ENCODE data around the gene HHIPL1.

The HHIPL1 gene

DNA sequence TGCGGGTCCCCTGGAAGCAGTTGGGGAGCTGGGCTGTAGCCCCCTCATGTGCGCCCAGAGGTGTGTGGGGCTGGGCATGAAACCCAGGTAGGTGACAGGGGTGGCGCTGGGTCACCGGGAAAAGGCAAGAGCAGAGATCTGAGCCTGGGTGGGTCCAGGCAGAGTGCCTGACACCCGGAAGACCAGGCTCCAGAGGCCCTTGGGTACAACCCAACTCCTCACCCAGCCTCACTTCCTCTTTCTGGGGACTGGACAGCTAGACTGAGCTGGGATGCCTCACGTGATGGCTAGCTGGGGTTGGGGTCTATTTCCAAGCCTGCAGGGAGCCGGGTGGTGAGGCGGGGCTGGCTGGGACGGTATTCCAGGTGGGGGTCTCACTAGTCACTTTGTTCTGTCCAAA, 22.9 kb downstream of the HHIPL1 start:
- H3K9ac ChIP-seq (ENCODE audit: low read length) = no peak overlapping the region; the same call in 1 of the 2 replicates
- no peaks in the 10 kb centered on the region for H3K9me3 ChIP-seq (ENCODE audit: insufficient read depth, low read length)
- H3K36me3 ChIP-seq (replicated peaks; ENCODE audit: low read depth, low read length) = no peaks in the 10 kb centered on the region
- peaks cover 4% of the 10 kb centered on the region; the same call in 1 of the 2 replicates for H3K27me3 ChIP-seq (ENCODE audit: low read depth, low read length)
- H3K27ac ChIP-seq (ENCODE audit: low read length) = no peak overlapping the region
- peaks cover 37% of the 10 kb centered on the region for H3K4me1 ChIP-seq (ENCODE audit: low read length)
- no peak overlapping the region; the same call in 1 of the 2 replicates for H3K4me2 ChIP-seq (ENCODE audit: low read length)
- H4K20me1 ChIP-seq (ENCODE audit: insufficient read depth, low read length) = no peaks in the 10 kb centered on the region
- H3K4me3 ChIP-seq (ENCODE audit: low read length) = no peak overlapping the region
- TF ChIP-seq, protein P1, sequence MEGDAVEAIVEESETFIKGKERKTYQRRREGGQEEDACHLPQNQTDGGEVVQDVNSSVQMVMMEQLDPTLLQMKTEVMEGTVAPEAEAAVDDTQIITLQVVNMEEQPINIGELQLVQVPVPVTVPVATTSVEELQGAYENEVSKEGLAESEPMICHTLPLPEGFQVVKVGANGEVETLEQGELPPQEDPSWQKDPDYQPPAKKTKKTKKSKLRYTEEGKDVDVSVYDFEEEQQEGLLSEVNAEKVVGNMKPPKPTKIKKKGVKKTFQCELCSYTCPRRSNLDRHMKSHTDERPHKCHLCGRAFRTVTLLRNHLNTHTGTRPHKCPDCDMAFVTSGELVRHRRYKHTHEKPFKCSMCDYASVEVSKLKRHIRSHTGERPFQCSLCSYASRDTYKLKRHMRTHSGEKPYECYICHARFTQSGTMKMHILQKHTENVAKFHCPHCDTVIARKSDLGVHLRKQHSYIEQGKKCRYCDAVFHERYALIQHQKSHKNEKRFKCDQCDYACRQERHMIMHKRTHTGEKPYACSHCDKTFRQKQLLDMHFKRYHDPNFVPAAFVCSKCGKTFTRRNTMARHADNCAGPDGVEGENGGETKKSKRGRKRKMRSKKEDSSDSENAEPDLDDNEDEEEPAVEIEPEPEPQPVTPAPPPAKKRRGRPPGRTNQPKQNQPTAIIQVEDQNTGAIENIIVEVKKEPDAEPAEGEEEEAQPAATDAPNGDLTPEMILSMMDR (IDR thresholded peaks at IDR 0.05; ENCODE audit: low read depth, low read length) = no peak
- no peak for TF ChIP-seq EZH2phosphoT487 (IDR thresholded peaks at IDR 0.05; ENCODE audit: low read depth)
- H2AFZ ChIP-seq (ENCODE audit: low read depth, low read length) = no peak overlapping the region; the same call in 1 of the 2 replicates
- H3K79me2 ChIP-seq (ENCODE audit: low read length) = no peaks in the 10 kb centered on the region

DNA sequence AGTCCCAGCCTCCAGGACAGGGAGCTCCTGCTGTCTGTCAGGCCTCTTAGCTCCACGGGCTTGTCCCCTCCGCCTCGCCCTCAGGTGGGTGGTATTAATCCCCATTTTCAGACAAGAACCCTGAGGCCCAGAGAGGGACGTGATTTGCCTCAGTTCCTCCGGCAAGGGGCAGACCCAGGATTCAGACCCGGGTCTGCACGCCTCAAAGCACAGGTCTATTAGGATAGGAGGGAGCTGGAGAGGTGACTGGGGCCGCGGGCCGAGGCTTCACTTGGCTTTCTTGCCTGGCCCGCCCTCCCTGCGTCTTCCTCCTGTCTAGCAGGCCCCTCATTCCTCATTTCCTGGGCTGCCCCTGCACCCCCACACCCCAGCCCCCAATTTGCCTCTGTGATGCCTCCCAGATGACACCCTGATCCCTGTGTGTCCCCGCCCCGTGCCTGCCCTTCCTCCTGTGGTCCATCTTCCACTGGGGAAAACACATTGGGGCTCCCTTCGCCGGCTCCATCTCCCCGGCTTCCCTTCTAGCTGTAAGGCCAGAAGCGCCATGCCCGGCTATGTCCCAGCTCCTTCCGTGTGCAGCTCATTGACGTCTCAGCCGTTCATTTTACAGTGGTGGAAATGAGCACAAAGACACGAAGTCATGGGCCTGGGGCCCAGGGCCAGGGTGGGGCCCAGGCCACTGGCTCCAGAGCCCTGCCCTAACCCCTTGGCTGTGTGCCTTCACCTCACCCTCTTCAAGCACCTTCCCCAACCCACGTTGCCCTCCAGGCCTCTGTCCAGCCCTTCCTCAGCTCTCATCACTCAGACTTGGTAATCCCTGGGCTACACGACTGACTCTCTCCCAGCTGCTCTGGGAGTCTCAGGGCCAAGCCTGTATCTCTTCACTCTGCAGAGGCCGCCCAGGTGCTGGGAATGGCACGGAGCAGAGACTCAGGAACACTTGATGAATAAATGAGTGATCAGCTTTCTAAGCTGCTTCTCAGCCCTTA, 23.7 kb downstream of the HHIPL1 start:
- no peak overlapping the region for H3K9ac ChIP-seq (ENCODE audit: low read length)

DNA sequence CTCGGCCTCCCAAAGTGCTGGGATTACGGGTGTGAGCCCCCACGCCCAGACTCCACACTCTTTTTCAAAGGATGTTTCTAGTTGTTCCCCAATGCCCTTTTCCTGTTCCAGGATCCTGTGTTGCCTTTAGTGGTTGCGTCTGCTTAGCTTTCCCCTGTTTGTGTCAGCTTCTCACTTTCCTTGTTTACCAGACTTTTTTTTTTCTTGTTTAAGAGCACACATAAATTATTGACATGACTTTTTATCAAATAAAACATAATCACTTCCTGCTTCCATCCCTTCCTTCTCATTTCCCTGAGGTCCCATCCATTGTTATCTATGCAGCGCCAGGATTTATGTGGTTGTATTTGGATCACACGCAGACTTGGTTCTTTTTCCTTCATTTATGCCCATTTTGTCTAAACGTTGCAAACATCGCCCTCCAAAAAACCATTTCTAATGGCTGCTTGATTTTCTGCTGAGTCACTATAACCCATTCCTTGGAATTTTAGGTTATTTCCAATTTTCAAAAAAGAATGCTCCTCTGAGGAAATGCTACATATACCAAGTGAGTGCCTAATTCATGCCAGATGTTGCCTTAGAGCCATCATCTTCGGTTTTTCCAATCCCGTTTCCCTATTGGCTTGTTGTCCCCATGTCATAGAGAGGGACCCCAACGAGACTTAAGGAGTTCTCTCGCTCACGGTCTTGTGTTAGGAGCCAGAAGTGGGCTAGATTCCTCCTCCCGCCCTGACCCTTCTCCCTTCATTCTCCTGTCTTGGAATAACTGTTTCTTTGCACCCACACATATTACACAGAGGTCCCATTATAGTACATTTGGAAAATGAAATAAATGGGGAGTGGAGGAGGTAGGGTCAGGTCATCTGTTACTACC, 25.7 kb downstream of the HHIPL1 start:
- Histone ChIP-seq H2AFZ (ENCODE audit: low read depth, low read length) (no peak overlapping the region), H3K4me1 (ENCODE audit: low read length) (peaks cover 32% of the 10 kb centered on the region), H3K4me3 (ENCODE audit: low read length) (no peak overlapping the region), H3K79me2 (ENCODE audit: low read length) (no peaks in the 10 kb centered on the region), H3K9ac (ENCODE audit: low read length) (no peak overlapping the region), H3K27me3 (ENCODE audit: low read depth, low read length) (no peaks in the 10 kb centered on the region), H3K4me2 (ENCODE audit: low read length) (no peak overlapping the region), H4K20me1 (ENCODE audit: insufficient read depth, low read length) (no peaks in the 10 kb centered on the region), H3K36me3 (replicated peaks; ENCODE audit: low read depth, low read length) (no peaks in the 10 kb centered on the region), H3K27ac (ENCODE audit: low read length) (no peak overlapping the region), H3K9me3 (ENCODE audit: insufficient read depth, low read length) (no peaks in the 10 kb centered on the region)
- TF ChIP-seq EZH2phosphoT487 (IDR thresholded peaks at IDR 0.05; ENCODE audit: low read depth) = no peak
- TF ChIP-seq, protein P1 (IDR thresholded peaks at IDR 0.05; ENCODE audit: low read depth, low read length) = no peak

More for the DNA sequence above, 23.7 kb downstream of the HHIPL1 start:
- H3K4me1 ChIP-seq (ENCODE audit: low read length) = peaks cover 43% of the 10 kb centered on the region
- H3K9me3 ChIP-seq (ENCODE audit: insufficient read depth, low read length) = no peaks in the 10 kb centered on the region
- H3K4me3 ChIP-seq (ENCODE audit: low read length) = no peak overlapping the region
- no peak for TF ChIP-seq EZH2phosphoT487 (IDR thresholded peaks at IDR 0.05; ENCODE audit: low read depth)
- TF ChIP-seq, protein P1 (IDR thresholded peaks at IDR 0.05; ENCODE audit: low read depth, low read length) = no peak
- no peak overlapping the region for H2AFZ ChIP-seq (ENCODE audit: low read depth, low read length)
- no peak overlapping the region for H3K4me2 ChIP-seq (ENCODE audit: low read length)
- no peak overlapping the region for H3K27ac ChIP-seq (ENCODE audit: low read length)
- no peaks in the 10 kb centered on the region for H3K36me3 ChIP-seq (replicated peaks; ENCODE audit: low read depth, low read length)
- no peaks in the 10 kb centered on the region for H3K79me2 ChIP-seq (ENCODE audit: low read length)
- no peaks in the 10 kb centered on the region for H4K20me1 ChIP-seq (ENCODE audit: insufficient read depth, low read length)
- peaks cover 4% of the 10 kb centered on the region; the same call in 1 of the 2 replicates for H3K27me3 ChIP-seq (ENCODE audit: low read depth, low read length)

All from OCI-LY3 (cell line).